Fibroblast of lung (primary cell): ENCODE data around the gene NKRF.

Experiments used
- CTCF ChIP-seq, 2 donors: IDR thresholded peaks in 1 of 2; conservative IDR thresholded peaks in 1 of 2; 1 replicate in 1 of 2; 2 replicates in 1 of 2; pipeline ENCODE4 v1.5.1; 2011 to 2012; ENCODE audit warnings: low read length in 2 of 2, control low read depth in 1 of 2, inconsistent platforms in 1 of 2, low read depth in 1 of 2, mild to moderate bottlenecking in 1 of 2
- EZH2 ChIP-seq: IDR thresholded peaks from 2 replicates; pipeline ENCODE4 v1.5.1; 2012; ENCODE audit warnings: low read length, control low read depth, mild to moderate bottlenecking; ENCODE audit errors: missing control alignments

GRCh38 chrX:119617517-119618164, 11.4 kb upstream of the NKRF start:
- TF ChIP-seq EZH2, result no peak
- no peak for TF ChIP-seq CTCF (conservative IDR thresholded peaks at IDR 0.05 in 1 of 2, IDR thresholded peaks at IDR 0.05 in 1 of 2; ENCODE audit: low read depth in 1 of 2, low read length in 2 of 2)
